Kidney epithelial cell (primary cell): ENCODE results near the gene CCDC188. TPM values are rescaled to one million over a fixed set of nuclear protein-coding genes. Genes with fewer than 3 reads are reported as not detected.

Experiments used
- DNase-seq: peaks from one replicate; pipeline ENCODE4 v3.0.0-alpha.2; 2010; ENCODE audit warnings: low read depth
- H3K27me3 ChIP-seq: 2 replicates; pipeline ENCODE4 v1.6.0; 2011; ENCODE audit warnings: low read length; ENCODE audit not compliant: control insufficient read depth, insufficient read depth
- H3K36me3 ChIP-seq: 2 replicates; pipeline ENCODE4 v1.5.1; 2011; ENCODE audit warnings: low read length; ENCODE audit not compliant: control insufficient read depth, insufficient read depth
- H3K4me3 ChIP-seq: 2 replicates; pipeline ENCODE4 v1.5.1; 2011; ENCODE audit warnings: low read depth, mild to moderate bottlenecking, control low read depth, low read length
- total RNA-seq: library from RNA; depleted of rRNA; stranded (reverse); fragments of >200 nt; gene quantifications from 2 replicates; pipeline ENCODE4 v1.2.3, GENCODE V29; 2015
- TF ChIP-seq, protein P1 (sequence below): IDR thresholded peaks from 2 replicates; pipeline ENCODE4 v1.5.1; 2011; ENCODE audit warnings: mild to moderate bottlenecking, moderate library complexity, low read length, control low read depth, inconsistent platforms; ENCODE audit not compliant: insufficient read depth, poor library complexity, severe bottlenecking

The CCDC188 gene
- total RNA-seq, 1 donor from 2014 or later: 1.8 TPM

DNA sequence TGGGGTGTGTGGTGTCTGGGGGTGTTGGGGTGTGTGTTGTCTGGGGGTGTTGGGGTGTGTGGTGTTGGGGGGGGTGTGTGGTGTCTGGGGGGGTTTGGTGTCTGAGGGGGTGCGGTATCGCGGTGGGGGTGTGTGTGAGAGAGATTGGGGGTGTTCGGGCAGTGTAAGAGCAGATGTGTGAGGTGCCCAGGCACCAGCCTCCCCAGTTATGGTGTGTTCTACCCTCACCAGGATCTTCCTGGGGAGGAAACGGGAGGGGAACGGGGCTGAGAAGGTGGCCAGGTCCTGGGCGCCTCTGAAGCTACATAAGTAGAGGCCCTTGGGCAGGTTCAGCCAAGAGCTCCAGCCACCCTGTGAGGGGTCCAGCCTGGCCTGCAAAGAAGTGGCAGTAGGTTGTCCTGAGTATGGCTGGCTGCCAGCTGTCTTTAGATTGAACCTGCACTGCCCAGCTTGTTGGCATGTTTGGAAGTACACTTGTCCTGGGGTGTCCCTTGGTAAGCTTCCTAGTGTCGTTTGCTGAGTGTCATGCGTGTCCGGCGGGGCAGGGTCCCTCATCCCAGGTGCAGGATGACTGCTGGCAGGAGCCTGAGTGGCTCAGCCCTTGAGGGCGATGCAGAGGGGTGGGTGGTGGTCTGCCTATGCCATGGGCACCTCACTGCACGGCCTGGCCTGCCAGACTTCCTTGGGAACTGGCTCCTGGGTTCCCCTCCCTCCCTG is 27.3 kb downstream of the CCDC188 start:
- no peak for DNase-seq
- TF ChIP-seq, protein P1, sequence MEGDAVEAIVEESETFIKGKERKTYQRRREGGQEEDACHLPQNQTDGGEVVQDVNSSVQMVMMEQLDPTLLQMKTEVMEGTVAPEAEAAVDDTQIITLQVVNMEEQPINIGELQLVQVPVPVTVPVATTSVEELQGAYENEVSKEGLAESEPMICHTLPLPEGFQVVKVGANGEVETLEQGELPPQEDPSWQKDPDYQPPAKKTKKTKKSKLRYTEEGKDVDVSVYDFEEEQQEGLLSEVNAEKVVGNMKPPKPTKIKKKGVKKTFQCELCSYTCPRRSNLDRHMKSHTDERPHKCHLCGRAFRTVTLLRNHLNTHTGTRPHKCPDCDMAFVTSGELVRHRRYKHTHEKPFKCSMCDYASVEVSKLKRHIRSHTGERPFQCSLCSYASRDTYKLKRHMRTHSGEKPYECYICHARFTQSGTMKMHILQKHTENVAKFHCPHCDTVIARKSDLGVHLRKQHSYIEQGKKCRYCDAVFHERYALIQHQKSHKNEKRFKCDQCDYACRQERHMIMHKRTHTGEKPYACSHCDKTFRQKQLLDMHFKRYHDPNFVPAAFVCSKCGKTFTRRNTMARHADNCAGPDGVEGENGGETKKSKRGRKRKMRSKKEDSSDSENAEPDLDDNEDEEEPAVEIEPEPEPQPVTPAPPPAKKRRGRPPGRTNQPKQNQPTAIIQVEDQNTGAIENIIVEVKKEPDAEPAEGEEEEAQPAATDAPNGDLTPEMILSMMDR: no peak
- Histone ChIP-seq H3K27me3 (no peaks in the 10 kb centered on the region), H3K4me3 (no peak overlapping the region), H3K36me3 (peaks cover 4% of the 10 kb centered on the region)

DNA sequence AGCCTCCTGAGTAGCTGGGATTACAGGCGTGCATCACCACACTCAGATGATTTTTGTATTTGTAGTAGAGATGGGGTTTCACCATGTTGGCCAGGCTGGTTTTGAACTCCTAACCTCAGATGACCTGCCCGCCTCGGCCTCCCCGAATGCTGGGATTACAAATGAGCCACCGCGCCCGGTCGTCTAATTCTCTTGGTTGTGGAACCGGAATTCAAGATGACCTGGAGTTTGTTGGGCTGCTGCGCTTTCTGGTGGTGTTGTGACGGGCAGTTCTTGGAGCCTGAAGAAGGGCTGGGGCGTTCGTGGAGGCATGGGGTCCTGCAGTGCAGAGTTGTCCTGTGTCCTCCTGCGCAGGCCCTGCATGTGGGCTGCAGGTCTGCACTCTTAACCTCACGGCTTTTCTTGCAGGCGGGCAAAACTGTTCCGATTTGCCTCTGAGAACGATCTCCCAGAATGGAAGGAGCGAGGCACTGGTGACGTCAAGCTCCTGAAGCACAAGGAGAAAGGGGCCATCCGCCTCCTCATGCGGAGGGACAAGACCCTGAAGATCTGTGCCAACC is 28.9 kb downstream of the CCDC188 start:
- TF ChIP-seq, protein P1: no peak
- no peak for DNase-seq
- H3K4me3 ChIP-seq: no peak overlapping the region
- H3K27me3 ChIP-seq: no peaks in the 10 kb centered on the region
- H3K36me3 ChIP-seq: peaks cover 4% of the 10 kb centered on the region

DNA sequence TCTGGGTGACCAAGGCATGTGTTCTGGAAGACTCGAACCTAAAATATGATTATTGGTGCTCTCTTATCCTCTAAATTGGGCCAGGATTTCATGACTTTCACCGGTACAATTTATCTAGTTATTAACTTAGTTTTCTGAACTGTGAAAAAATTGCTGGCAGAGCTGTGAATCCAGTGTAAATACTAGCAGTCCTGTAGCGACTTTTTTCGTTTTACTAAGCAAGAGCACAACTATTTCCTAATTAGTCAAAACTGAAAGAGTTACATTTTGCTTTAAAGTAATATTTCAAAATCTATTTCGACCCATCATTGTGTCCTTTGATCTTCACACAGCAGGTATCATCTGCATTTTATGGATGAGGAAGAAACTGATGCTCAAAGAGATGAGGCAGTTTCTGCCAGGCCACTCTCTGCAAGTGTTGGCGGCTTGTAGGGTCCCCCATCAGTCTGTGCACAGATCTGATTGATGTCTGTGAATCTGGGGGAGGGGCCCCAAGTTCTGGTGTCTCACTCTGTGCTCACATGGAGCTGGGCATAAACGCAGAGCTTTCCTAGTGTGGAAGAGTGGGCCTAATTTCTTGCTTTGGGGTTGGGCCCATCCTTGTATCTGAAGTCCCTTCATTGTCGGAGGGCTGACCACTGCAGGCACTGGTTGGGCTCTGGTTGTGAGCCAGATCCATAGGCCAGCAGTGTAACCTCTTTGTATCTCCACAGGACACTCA is 32.4 kb downstream of the CCDC188 start:
- no peaks in the 10 kb centered on the region for H3K27me3 ChIP-seq
- peaks cover 4% of the 10 kb centered on the region for H3K36me3 ChIP-seq
- peak overlapping the region; percentile 90 for H3K4me3 ChIP-seq
- DNase-seq: no peak
- TF ChIP-seq, protein P1: no peak

DNA sequence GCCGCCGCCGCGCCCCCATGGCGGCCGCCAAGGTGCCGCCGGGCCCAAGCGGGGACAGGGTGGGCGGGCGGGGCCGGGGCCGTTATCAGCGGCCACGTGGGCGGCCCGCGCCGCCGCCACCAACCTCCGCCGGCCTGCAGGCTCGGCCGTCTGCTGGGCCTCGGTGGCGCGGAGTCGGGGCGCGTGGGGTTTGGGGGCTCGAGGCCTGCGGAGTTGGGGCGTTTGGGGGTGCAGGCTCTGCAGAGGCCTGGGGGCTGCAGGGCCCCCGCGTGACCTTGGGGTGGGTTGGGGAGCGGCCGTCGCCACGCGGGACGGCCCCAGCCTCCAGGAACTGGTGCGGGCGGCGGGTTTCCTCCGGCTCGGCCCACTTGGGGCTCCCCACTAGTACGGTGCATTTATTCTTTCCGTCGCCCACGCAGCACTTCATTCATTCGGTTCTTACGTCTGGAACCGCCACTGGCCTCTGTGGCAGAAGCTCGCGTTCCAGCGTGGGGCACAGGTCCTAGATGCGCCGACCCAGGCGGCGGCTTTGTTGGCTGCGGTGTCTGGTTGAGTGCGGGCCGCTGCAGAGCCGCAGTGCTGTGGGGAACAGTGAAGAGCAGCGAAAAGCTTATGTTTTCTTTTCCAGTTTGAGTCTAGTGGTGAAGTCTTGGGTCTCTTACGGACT is 33.1 kb downstream of the CCDC188 start:
- Histone ChIP-seq H3K36me3 (peaks cover 6% of the 10 kb centered on the region), H3K27me3 (no peaks in the 10 kb centered on the region), H3K4me3 (peak overlapping the region; percentile 90)
- no peak for DNase-seq
- TF ChIP-seq, protein P1: no peak

DNA sequence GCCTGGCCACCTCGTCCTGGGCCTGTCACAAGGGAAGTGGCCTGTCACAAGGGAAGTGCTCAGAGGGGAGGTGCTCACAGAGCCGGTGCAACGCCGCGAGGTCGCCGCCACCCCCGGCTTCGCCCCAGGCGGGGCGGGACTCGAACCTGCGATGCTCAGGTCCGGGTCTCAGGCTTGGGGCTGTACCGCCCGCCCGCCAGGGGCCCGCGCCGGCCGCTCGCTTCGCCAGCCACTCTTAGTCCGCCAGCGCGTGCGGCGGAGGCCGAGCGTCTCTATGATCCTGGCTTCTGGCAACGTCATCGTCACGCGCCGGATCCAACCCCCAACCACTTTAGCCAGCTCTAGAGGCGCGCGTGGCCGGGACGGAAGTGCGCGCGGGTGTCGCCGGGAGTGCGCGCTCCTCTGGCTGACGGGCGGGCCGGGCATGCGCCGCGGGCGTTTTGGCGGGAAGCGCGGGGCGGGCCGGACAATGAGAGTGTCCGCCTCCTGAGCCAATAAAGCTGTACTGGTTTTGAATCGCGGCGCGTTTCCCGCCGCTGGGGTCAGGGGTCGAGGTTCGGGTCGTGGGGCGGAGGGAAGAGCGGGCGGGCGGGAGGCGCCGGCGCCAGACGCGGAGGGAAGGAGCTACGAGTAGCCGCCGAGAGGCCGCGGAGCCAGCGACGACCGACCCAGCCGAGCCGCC is 33.8 kb downstream of the CCDC188 start, which contains the start of gene TRMT2A:
Gene TRMT2A (minus strand): TSS at position 276 of the 682 bp plus-strand sequence. CDS start 320 bp downstream, outside the sequence.
- H3K36me3 ChIP-seq: peaks cover 6% of the 10 kb centered on the region
- DNase-seq: peak; percentile 75
- peak within 1 kb of the TSS; percentile 90 for H3K4me3 ChIP-seq
- no peaks in the 10 kb centered on the region for H3K27me3 ChIP-seq
- TF ChIP-seq, protein P1: no peak
